COLO829 (cell line): Measurements from ENCODE around the gene DUSP3.
A peak's percentile ranks its signal among the peaks of the same experiment; 100 is the strongest.

ENCODE experiments used
- DNase-seq: peaks from one replicate; pipeline ENCODE4 v3.0.0; 2012; ENCODE audit warnings: low spot score

Gene DUSP3

DNA sequence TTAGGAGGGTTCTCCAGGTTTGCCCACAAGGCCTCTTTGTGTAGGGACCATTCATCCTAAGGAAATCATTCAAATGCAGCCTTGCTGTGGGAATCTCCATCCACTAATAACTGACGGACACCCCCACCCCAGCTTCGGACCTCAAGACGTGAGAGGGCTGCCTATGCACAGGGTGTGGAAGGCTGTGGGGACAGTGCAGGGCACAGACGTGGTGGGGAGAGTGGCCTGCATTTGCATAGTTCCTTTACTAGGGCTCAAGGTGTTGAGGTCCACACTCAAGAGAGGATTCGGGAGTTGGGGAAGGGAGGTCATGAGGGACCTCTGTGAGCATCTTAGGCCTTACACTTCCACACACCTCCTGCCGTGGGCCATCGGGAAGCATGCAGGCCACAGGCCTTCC lies 9.8 kb downstream of the DUSP3 start:
- DNase-seq = no peak

DNA sequence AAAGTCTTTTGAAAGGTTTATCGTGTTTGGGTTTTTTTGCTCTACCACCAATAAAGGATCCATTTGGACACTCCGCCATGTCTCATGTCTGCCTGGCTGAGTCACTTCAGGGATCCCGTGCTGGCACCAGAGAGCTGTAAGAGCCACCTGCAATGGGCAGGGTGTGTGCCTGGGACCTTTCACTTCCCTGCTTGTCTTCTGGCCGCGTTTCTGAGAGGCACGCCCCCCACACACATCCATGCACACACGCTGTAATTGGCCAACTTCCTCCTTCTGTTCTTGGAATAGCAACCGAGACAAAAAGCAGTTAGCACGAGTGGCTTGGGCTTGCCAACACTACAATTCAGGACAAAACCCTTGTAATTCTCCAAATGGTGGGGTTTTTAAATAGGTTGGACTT lies 10.4 kb downstream of the DUSP3 start:
- DNase-seq = no peak

DNA sequence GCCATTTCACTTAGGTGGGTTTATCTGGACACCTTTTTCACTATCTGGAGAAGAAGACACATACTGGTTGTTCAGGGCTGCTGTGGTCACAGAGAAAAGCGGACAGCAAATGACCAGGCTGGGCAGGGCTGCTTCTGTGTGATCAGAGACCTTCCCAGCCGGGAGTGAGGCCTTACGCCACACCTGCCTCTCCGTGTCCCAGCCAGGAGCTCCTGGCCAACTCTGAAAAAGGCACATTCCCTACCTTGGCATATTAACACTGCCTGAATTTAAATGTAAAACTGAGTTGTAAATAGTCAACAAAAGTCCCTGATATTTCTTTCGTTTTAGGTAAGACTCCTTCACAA lies 11.1 kb downstream of the DUSP3 start:
- DNase-seq = no peak

DNA sequence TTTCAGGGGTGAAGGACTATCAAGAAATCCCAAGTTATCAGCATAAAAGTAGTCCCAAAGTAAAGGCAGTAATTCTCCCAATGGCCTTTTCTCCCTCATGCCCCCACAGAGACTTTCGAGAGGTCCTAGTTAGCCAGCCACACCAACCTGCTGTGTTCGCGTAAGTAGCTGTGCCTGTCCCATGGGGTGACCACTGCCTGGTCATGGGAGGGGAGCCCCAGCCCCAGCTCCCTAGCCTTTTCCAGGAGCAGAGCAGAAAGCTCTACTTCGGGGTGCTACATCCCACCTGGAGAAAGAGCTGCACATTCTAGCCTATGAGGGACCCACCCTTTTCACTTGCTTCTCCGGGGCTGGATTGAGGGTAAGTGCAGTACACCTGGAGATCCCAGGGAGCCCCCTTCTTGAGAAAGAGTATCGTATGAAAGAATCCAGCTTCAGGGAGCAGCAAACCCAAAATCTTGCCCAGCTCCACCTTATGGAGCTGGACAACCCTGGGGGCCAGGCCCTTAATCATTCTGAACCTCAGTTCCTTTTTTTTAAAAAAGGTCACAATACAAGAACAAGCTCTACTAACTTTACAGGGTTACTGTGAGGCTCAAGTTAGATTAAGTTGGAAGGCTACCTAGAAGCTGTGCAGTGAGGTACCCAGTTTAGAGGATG lies 11.6 kb downstream of the DUSP3 start:
- no peak for DNase-seq

DNA sequence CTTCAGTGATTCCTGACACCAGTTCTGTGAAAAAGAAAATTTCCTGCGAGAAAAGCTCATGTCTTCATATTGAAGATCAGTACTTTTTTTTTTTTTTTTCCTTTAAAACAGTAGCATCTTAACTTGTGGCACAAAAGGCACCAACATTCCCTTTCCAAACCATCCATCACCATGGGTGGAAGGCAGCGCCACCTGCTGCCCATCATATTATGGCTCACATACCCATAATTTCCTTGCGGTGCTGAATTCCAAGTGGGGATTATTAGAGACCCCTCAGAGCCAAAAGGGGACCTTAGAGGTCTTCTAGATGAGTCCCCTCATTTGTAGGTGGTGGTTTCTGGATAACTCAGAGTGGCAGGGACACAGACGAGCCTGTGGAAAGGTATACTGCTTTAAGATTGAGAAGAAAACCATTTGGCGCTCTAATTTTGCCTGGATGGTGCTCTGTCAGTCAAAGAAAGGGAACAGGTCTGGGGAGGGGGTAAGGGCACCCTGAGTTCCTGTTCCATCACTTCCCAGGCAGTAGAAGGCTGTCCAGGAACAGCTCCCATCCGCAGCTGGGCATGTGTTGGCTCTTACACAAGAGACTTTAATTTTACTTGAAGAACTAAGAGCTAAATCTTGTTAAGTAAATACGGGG lies 12.2 kb downstream of the DUSP3 start:
- peak; percentile 58 for DNase-seq

DNA sequence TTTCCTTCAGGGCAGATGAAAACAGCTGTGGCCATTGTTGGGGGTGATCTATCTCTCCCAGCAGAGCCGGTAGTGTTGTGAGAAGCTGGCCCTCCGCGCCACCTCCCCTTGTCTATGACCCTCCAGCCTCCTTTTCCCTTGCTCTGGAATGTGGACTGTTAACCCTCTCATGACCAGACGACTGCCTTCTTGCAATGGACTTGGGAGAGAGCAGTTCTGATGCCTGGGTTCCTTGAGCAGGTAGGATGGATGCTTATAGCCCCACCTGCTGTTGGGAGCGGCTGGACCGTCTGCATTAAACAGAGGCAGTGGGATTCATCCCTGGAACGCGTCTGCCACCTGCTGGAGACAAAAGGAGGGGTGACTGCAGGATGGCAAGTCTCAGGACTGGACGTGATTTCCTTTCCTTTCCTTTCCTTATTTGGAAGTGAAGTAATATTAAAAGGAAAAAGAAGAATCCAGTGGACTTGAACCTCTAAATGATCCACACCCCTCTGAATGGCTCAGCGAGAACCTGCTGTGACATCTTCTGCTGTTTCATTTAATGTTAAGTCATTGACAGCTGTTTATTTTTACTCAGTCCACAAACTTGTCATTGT lies 18.4 kb downstream of the DUSP3 start:
- peak; percentile 85 for DNase-seq

DNA sequence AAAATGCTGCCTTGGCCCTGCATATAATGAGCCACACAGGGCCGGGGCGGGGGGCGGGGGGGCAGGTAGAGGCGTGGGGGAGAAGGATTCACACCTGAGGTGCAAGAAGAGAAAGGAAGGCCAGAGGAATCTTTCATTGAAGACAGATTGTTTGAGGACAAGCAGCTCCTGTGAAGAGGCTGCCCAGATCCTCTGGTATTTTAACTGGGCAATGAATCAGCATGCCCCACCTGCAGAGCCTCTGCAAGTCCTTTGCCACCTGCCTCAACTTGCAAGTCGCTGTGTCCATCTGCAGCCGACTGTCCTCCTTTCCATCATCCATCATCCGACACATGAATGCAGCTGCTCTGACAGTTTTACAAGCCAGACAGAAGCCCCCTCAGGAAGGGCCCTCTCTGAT lies 18.9 kb downstream of the DUSP3 start:
- no peak for DNase-seq

DNA sequence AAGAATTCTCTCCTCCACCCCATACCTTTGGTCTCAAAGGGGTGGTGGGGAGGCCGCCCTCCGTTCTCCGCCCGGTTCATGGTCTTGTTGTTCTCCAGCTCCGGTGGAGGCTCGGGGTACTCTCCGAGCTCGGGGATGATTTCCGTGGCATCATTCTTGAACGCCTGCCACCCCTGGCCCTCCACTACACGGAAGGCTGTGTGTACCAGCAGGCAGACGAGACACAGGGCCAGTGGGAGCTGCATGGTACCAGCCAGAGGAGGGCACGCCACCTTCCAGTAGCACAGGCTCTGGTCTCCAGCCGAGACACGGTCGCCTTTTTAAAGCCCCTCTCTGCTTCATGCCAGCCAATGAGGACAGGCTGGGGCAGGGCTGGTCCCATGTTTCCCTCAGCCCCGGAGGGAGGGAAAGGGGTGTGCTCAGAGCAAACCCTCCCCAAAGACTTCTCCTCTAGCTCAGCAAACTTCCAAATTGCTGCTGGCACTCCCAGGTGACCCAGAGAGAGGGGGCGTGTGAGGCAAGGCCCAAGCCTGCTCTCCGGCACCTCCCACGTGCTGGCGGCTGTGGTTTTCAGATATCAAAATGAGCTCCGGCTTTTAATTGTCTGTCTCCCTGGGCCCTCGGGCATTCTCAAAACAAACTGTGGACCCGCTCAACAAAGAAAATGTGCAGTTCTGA lies 20.1 kb downstream of the DUSP3 start, which contains the start of gene SOST:
SOST (minus strand) TSS at position 295 of the 678 bp plus-strand sequence; CDS start at position 245, 50 bp downstream.
- no peak for DNase-seq

DNA sequence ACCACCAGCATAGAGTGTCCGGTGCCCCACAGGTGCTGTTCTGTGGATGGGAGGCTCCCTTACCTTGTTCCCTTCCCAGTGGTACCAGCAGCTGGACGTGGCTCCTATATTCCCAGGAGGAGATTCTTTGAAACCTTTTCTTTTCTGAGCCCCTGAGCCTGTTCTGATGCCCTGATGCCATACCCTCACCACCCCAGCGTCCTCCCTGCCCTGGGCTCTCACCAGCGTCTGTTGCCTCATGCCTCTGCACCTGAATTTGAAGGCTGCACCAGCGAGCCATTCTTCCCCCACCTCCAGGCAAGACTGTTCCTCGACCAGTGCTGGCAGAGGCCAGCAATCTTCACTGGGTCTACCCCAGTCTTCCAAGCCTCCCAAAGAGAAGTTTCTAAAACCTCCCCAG lies 20.7 kb downstream of the DUSP3 start:
- DNase-seq = no peak

DNA sequence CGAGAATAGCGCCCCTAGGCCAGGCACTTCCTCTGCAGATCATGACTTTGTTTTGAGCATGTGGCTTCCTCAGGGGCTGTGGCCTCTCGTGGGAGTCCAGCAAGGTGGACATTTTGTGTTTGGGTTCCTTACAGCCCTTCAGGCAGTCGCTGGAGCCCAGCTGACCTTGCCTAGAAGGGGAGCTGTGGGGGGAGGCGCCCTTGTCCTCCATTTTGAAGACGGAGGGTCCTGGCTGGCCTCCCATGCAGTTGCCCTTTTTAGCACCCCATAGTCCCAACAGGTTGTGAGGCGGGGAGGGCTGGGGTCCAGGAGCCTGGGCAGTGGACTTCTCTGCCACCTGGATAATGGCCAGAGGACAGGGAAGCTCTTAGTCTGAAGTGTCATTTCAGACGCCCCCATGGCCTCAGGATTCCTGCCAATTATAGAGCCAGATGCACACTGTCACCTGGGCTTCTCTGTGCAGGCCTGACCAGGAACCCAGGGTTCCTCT lies 21.6 kb downstream of the DUSP3 start:
- DNase-seq = no peak

DNA sequence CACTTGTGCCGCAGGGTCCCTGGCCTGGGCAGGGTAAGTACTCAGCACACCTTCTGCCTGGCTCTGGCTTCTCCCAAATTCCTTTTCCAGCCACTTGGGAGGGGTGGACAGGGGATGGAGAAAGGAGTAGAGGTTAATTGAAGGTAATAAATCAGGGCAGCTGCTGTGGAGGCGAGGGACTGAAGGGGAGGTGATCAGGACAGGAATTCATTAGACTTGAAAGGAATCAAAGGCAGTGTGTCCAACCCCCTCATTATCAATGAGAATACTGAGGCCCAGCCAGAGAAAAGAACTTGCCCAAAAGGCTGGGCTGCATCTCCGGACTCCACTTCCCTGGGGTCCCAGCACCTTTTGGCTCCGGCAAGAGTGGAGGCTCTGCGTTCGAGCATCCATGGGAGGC lies 22.6 kb downstream of the DUSP3 start:
- no peak for DNase-seq

DNA sequence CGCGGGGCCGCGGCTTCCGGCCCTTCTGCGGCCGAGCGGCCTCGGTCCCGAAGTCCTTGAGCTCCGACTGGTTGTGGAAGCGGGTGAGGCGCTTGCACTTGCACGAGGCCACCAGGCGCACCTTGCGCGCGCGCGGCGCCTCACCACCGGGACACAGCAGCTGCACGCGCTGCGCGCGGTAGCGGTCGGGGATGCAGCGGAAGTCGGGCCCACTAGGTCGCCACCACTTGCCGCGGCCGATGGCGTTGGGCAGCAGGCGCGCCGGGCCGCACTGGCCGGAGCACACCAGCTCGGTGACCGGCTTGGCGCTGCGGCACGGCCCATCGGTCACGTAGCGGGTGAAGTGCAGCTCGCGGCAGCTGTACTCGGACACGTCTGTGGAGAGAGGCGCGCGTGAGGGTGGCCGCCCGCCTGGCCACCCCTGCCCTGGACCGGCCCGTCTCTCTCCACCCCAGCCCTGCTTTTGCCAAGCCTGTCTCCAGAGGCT lies 23.3 kb downstream of the DUSP3 start:
- no peak for DNase-seq

DNA sequence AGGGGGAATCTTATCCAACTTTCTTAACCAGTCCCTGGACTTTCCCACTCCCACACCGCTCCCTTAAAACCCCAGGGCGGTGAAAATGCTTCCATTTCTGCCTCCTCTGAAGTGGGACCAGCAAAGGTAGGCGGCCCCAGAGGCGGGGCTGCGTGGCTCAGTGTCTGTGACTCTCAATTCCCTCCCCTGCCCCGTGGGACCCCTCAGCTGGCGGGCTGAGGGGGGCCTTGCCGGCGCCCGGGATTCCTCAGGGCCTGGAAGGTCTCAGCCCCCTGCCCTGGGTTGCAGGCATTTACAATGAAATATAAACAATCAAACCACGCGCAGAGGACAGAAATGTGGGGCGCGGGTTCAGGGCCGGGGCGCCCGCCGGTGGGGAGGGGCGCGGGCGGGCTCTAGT lies 23.8 kb downstream of the DUSP3 start:
- DNase-seq = no peak

DNA sequence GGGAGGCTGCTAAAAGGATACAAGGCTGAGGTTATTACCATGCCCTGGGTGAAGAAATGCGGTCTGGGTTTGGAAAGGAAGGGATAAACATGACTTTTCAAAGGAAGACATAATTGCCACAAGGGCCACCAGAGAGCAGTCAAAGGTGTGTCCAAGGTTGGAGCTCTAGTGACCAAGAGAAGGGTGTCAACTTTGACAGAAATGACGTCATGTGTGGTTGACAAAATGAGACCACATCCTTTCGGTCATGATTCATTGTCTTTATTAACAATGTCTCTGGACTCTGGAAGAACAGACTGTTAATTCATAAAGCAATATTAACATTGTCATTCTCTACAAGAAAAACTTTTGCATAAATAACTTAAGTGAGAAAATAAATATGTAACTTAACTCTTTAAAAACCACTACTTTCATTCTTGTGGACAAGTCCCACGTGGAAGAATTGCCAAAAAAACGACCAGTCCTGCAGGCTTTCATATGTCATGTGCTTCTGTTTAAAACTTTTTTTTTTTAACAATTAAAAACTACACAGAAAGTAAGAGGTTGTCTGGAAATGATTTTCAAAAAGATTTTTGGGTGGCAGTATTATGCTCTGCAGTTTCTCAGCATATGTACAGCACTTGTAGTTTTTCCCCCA lies 25.2 kb downstream of the DUSP3 start:
- no peak for DNase-seq

DNA sequence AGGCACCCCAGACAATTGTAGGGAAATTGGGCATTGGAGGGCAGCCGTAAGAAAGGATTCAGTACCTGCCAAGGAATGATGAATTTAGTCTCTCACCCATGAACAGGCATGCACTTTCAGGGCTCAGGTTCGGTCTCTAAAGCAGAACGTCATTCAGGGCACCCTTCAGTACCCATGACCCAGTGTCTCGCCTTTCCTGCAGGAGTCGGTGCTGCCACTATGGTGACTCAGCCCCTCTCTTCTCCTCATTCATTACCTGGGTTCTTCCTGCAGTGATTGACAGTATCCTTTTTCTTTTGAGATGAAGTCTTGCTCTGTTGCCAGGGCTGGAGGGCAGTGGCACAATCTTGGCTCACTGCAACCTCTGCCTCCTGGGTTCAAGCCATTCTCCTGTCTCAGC lies 28.6 kb downstream of the DUSP3 start:
- DNase-seq = no peak

DNA sequence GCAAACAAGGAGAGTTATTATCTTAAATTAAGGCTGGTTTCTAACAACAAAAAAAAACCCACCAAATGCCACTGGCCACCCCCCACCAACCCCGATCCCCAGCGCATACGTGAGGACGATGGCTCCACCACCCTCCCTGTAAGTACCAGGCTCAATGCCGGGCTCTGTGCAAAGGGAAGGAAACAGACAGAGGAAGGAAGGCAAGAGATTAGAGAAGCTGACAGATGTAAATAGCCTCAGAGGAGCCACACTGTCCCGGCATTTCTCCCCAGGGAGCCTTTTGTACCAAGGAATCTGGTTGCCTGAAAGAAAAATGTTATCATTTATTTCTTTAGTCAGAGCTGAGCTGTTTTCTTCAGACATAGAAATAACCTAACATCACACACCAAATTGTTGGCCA lies 33.2 kb downstream of the DUSP3 start:
- DNase-seq = peak; percentile 67

DNA sequence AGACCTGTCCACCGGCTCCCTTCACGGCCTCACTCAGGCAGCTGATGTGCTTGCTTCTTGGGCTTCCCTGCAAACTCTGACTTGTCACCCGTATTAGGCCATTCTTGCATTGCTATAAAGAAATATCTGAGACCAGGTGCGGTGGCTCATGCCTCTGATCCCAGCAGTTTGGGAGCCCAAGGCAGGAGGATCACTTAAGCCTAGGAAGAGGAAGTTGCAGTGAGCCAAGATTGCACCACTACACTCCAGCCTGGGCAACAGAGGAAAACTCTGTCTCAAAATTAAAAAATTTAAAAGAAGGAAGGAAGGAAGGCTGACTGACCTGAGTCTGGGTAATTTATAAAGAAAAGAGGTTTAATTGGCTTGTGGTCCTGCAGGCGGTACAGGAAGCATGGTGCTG lies 37.1 kb downstream of the DUSP3 start:
- no peak for DNase-seq

DNA sequence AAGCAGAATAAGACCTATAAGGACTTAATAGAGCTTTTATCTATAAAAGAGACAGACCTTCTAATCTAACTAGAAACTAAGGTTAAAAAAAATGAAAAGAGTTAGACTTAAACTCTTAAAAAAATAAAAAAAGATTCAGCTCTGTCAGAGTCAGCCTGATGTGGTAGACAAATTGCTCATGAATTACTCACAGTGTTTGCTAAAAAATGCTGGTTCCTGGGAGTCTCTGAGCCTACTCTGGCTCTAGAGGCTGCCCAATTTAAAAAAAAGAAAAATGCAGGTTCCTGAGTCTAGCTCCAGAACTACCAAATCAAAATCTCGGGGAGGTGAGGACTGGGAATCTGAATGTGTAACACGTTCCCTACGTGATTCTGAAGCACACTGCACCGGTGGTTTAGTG lies 38.2 kb downstream of the DUSP3 start:
- DNase-seq = no peak

DNA sequence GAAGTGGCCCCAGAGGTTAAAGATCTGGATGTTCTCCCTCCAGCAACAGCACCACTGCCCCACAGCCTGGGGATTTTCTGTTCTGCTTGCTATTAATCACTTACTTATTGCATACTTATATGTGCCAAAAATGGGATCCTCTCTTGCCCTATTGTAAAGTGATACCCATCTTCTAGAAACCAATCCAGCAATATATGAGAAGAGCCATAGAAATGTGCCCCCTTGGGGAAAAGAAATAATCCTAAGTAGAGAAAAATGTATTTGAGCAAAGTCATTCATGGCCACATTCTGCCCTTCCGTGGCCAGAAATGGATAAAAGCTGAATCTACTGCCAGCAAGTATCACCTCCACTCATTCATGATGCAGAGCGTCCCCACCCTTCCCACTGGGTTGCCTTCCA lies 41.1 kb downstream of the DUSP3 start:
- DNase-seq = no peak

DNA sequence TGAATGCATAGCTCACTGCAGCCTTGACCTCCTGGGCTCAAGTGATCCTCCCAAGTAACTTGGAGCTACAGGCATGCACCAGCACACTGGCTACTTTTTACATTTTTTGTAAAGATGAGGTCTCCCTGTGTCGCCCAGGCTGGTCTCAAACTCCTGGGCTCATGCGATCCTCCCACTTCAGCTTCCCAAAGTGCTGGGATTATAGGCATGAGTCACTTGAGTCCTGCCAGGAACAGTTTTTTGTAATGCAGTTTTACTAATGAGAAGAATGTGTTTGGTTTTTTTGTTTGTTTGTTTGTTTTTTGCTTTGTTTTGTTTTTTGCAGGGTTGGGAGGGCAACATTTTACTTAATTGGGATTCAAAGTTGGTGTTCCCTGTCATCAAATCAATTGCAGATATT lies 42.4 kb downstream of the DUSP3 start:
- no peak for DNase-seq

DNA sequence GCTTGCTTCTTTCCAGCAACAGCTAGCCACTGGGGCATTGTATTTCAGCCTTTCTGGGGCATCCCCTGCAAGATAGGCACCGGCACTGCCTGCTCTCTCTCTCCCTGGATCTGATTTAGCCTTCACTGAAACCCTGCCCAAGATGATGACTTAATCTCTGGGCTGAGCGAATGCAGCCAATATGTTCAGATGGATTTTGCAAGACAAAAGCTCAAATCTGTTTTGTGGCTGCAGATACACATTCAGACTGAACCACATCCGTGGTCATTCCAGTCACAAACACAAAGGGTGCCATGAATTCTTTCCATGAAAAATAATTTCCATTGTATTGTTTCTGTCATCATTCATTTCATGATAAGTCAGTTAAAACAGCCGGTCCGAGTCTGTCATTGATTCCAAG lies 44.4 kb downstream of the DUSP3 start:
- DNase-seq = no peak

DNA sequence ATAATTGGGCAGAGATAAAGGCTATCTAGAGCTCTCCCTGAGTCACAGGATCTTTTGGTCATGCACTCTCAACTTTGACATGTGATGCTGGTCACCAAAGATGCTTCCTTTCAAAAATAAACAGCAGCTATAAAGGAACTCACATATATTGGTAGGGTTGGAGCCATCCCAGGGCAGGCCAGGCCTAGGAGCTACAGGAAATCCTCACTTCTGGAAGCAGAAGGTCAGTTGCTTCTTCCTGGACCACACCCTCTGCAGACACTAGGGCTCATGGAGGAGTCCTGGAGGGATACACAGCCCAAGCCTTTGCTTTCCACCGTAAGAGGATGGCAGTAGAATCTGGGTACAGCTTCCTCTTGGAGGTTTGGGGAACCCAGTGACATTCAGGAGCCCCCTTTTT lies 44.8 kb downstream of the DUSP3 start:
- no peak for DNase-seq
